OCI-LY7 (cell line): ENCODE data around the gene EPS15. TPM values are rescaled to one million over a fixed set of nuclear protein-coding genes. Genes with fewer than 3 reads are reported as not detected.
A peak's percentile ranks its signal among the peaks of the same experiment; 100 is the strongest.

Experiments used
- BruUV-seq: library from RNA; stranded (reverse); fragments of 400-500 nt; replicated peaks from 2 replicates; lab custom pipeline; 2021; lab: Mats Ljungman, UMichigan
- CTCF ChIA-PET: fragments of 300-600 bp; sonication (Branson Sonifier 250); formaldehyde crosslinking; loops from one replicate; lab custom pipeline; 2022; ENCODE audit warnings: antibody characterized with exemption; ENCODE audit not compliant: unreplicated experiment; lab: Charles Lee
- POLR2A ChIA-PET: fragments of 300-600 bp; sonication (Branson Sonifier 250); formaldehyde crosslinking; loops from one replicate; lab custom pipeline; 2022; ENCODE audit warnings: antibody characterized with exemption; lab: Charles Lee
- DNase-seq: peaks from one replicate; pipeline ENCODE4 v3.0.0-alpha.2; 2015; ENCODE audit warnings: low spot score
- H2AFZ ChIP-seq: fragments of 200-600 bp; sonication (generic), shearing (Covaris generic); 2 replicates; pipeline ENCODE4 v1.6.1; 2014; ENCODE audit warnings: mild to moderate bottlenecking, antibody characterized with exemption, low read length, moderate library complexity
- H3K27ac ChIP-seq: fragments of 200-600 bp; sonication (generic); 2 replicates; pipeline ENCODE4 v1.5.1; 2014; ENCODE audit warnings: mixed run types, low read depth, mild to moderate bottlenecking, moderate library complexity, low read length, inconsistent platforms; ENCODE audit not compliant: poor library complexity, severe bottlenecking
- H3K36me3 ChIP-seq: fragments of 200-600 bp; sonication (generic); 2 replicates; pipeline ENCODE4 v1.6.1; 2014; ENCODE audit warnings: mild to moderate bottlenecking, antibody characterized with exemption, low read length, moderate library complexity, mixed read lengths; ENCODE audit not compliant: insufficient read depth
- H3K4me1 ChIP-seq: fragments of 200-600 bp; sonication (generic); 2 replicates; pipeline ENCODE4 v1.5.1; 2014; ENCODE audit warnings: mild to moderate bottlenecking, low read length; ENCODE audit not compliant: insufficient read depth, poor library complexity, severe bottlenecking
- H3K4me2 ChIP-seq: fragments of 200-600 bp; sonication (generic); 2 replicates; pipeline ENCODE4 v1.6.1; 2014; ENCODE audit warnings: mild to moderate bottlenecking, low read length
- H3K4me3 ChIP-seq: fragments of 200-600 bp; sonication (generic); 2 replicates; pipeline ENCODE4 v1.5.1; 2014; ENCODE audit warnings: mild to moderate bottlenecking, low read depth, low read length; ENCODE audit not compliant: poor library complexity, severe bottlenecking
- H3K79me2 ChIP-seq: fragments of 200-600 bp; sonication (generic); 2 replicates; pipeline ENCODE4 v1.6.1; 2016; ENCODE audit warnings: low read depth, mild to moderate bottlenecking, low read length, moderate library complexity, mixed read lengths; ENCODE audit not compliant: insufficient read depth
- H3K9me2 ChIP-seq: fragments of 200-600 bp; sonication (generic); 2 replicates; pipeline ENCODE4 v1.6.1; 2016; ENCODE audit warnings: mild to moderate bottlenecking, low read length, mixed read lengths; ENCODE audit not compliant: insufficient read depth
- H3K9me3 ChIP-seq: fragments of 200-600 bp; sonication (generic); 2 replicates; pipeline ENCODE4 v1.6.1; 2014; ENCODE audit warnings: mild to moderate bottlenecking, mixed run types, low read length, mixed read lengths
- H4K20me1 ChIP-seq: fragments of 200-600 bp; sonication (generic); 2 replicates; pipeline ENCODE4 v1.6.1; 2014; ENCODE audit warnings: mild to moderate bottlenecking, antibody characterized with exemption, low read length, moderate library complexity, mixed read lengths; ENCODE audit not compliant: insufficient read depth
- EZH2phosphoT487 ChIP-seq: fragments of 200-600 bp; sonication (generic); IDR thresholded peaks from 2 replicates; pipeline ENCODE4 v1.6.1; 2018; ENCODE audit warnings: low read depth, borderline replicate concordance, mild to moderate bottlenecking, mixed run types, antibody characterized with exemption, low read length, moderate library complexity, mixed read lengths
- intact Hi-C: fragments of 100-400 bp; cut with micrococcal nuclease; formaldehyde crosslinking; loops from one replicate; pipeline ENCODE4 v1.10.0; 2022; ENCODE audit not compliant: unreplicated experiment
- total RNA-seq, 2 experiments: library from RNA; depleted of rRNA in 1 of 2; stranded (reverse); fragments of >200 nt in 1 of 2; shearing (Covaris generic) in 1 of 2; gene quantifications; 2 replicates each; pipeline ENCODE4 v1.2.3, GENCODE V29; 2014 to 2022
- TF ChIP-seq, protein P1 (sequence below): fragments of 200-600 bp; sonication (generic); conservative IDR thresholded peaks from 2 replicates; pipeline ENCODE4 v1.5.1; 2014; ENCODE audit warnings: mild to moderate bottlenecking, antibody characterized with exemption, low read length, moderate library complexity, mixed read lengths

The EPS15 gene
- total RNA-seq, 2 experiments from 2014 or later: 23.8 to 73.2 TPM

DNA sequence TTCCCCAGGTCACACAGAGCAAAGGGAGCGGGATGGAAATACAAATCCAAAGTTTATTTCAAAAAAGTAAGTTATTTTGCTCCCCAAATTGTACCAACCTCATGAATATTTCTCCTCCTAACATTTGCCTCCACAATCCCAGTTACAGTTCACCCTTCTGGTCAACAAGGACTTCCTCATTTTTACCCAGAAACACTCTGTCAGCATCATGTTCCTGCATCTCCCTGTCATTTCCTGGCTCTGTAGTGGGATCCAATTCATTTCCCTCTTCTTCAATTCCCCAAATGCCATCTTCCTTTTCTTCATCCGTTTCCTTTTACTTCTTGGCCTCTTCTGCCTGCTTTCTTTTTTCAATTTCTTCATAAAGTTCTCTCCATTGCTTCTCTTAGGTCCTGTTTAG is 32.0 kb upstream of the EPS15 start:
- CTCF ChIA-PET: no interaction called here
- Histone ChIP-seq H2AFZ (no peak overlapping the region), H3K9me2 (no peaks in the 10 kb centered on the region), H3K27ac (no peak overlapping the region), H3K9me3 (no peaks in the 10 kb centered on the region), H4K20me1 (no peaks in the 10 kb centered on the region), H3K4me3 (no peak overlapping the region), H3K79me2 (no peaks in the 10 kb centered on the region), H3K4me1 (peaks cover 5% of the 10 kb centered on the region), H3K36me3 (no peaks in the 10 kb centered on the region), H3K4me2 (no peak overlapping the region)
- intact Hi-C loops: no loop called here
- TF ChIP-seq, protein P1, sequence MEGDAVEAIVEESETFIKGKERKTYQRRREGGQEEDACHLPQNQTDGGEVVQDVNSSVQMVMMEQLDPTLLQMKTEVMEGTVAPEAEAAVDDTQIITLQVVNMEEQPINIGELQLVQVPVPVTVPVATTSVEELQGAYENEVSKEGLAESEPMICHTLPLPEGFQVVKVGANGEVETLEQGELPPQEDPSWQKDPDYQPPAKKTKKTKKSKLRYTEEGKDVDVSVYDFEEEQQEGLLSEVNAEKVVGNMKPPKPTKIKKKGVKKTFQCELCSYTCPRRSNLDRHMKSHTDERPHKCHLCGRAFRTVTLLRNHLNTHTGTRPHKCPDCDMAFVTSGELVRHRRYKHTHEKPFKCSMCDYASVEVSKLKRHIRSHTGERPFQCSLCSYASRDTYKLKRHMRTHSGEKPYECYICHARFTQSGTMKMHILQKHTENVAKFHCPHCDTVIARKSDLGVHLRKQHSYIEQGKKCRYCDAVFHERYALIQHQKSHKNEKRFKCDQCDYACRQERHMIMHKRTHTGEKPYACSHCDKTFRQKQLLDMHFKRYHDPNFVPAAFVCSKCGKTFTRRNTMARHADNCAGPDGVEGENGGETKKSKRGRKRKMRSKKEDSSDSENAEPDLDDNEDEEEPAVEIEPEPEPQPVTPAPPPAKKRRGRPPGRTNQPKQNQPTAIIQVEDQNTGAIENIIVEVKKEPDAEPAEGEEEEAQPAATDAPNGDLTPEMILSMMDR: no peak
- no peak for TF ChIP-seq EZH2phosphoT487
- no TSS peak for BruUV-seq
- POLR2A ChIA-PET: no interaction called here
- no peak for DNase-seq

DNA sequence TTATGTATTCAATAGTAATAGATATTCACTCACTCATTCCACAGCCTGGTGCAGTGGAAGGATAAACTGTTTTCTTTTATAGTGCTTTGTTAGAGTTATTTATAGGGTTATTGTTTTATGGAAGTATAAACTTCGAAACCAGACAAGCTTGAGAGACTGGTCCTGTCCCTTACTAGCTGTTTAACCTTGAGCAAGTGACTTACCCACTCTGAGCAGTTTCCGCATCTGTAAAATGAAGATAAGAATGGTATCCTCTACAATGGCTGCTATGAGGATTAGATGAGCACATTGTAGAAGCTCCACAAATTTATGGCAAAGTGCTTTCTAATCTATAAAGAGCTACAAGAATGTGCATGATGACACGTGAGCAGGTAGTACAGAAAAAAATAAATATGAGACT is 30.8 kb upstream of the EPS15 start:
- intact Hi-C loops: no loop called here
- Histone ChIP-seq H3K27ac (no peak overlapping the region), H3K79me2 (no peaks in the 10 kb centered on the region), H4K20me1 (no peaks in the 10 kb centered on the region), H3K4me1 (peaks cover 5% of the 10 kb centered on the region), H3K4me3 (no peak overlapping the region), H2AFZ (no peak overlapping the region), H3K9me2 (no peaks in the 10 kb centered on the region), H3K36me3 (no peaks in the 10 kb centered on the region), H3K4me2 (no peak overlapping the region), H3K9me3 (no peaks in the 10 kb centered on the region)
- no peak for DNase-seq
- no peak for TF ChIP-seq EZH2phosphoT487
- TF ChIP-seq, protein P1: no peak
- CTCF ChIA-PET: no interaction called here
- POLR2A ChIA-PET: no interaction called here
- BruUV-seq: no TSS peak

DNA sequence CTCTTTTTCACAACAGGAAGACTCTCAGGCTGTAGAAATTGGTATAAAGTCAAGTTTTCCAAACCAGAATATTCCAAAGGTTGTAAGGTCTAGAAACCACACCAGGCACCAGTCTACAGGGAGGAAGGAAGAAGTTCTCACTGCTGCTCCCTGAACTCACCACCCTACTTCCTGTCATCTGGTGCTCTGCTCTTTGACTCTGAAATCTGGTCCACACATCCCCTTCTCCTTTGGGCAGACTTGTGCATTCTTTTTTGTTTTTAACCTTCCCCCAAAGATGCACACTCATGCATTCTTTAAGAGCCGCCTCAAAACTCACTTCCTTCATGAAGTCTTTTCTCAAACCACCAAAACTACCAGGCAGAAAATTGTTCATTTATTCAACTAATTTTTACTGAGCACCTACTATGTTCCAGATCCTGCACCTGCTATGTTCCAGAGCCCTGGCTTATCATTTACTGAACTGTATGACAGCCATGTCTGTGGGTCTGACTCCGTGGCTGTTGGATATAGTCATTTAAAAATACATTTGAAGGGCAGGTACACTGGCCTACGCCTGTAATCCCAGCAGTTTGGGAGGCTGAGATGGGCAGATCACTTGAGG is 30.1 kb upstream of the EPS15 start:
- Histone ChIP-seq H3K4me1 (peaks cover 5% of the 10 kb centered on the region), H4K20me1 (no peaks in the 10 kb centered on the region), H3K36me3 (no peaks in the 10 kb centered on the region), H3K9me2 (no peaks in the 10 kb centered on the region), H3K79me2 (no peaks in the 10 kb centered on the region), H3K4me2 (no peak overlapping the region), H3K9me3 (no peaks in the 10 kb centered on the region), H3K4me3 (no peak overlapping the region), H3K27ac (no peak overlapping the region), H2AFZ (no peak overlapping the region)
- DNase-seq: peak; percentile 11
- TF ChIP-seq, protein P1: no peak
- TF ChIP-seq EZH2phosphoT487: no peak
- BruUV-seq: no TSS peak
- ChIA-PET POLR2A (no interaction called here), CTCF (no interaction called here)
- intact Hi-C loops: no loop called here
